IMR-90 (cell line): ENCODE results near the gene TMEM176A.

ENCODE experiments used
- BHLHE40 ChIP-seq: fragments of 150-350 bp; IDR thresholded peaks from 2 replicates; pipeline ENCODE4 v1.6.1; 2016; ENCODE audit warnings: mild to moderate bottlenecking, low read depth, low read length
- CEBPB ChIP-seq: IDR thresholded peaks from 2 replicates; pipeline ENCODE4 v1.6.1; 2012; ENCODE audit warnings: low read depth, low read length, improper control_type of control experiment
- FOS ChIP-seq: fragments of 150-350 bp; IDR thresholded peaks from 2 replicates; pipeline ENCODE4 v1.6.1; 2016; ENCODE audit warnings: low read depth, low read length
- MAFK ChIP-seq: IDR thresholded peaks from 2 replicates; pipeline ENCODE4 v1.6.1; 2012; ENCODE audit warnings: low read depth, low read length, improper control_type of control experiment
- POLR2A ChIP-seq: IDR thresholded peaks from 2 replicates; pipeline ENCODE4 v1.6.1; 2012; ENCODE audit warnings: mild to moderate bottlenecking, low read depth, low read length
- SMC3 ChIP-seq: fragments of 150-350 bp; IDR thresholded peaks from 2 replicates; pipeline ENCODE4 v1.6.1; 2016; ENCODE audit warnings: low read depth, mild to moderate bottlenecking, antibody characterized with exemption, low read length, moderate library complexity
- TF ChIP-seq, protein P1 (sequence below): conservative IDR thresholded peaks from 2 replicates; pipeline ENCODE4 v1.5.1; 2012; ENCODE audit warnings: mild to moderate bottlenecking, low read depth, low read length, improper control_type of control experiment

DNA sequence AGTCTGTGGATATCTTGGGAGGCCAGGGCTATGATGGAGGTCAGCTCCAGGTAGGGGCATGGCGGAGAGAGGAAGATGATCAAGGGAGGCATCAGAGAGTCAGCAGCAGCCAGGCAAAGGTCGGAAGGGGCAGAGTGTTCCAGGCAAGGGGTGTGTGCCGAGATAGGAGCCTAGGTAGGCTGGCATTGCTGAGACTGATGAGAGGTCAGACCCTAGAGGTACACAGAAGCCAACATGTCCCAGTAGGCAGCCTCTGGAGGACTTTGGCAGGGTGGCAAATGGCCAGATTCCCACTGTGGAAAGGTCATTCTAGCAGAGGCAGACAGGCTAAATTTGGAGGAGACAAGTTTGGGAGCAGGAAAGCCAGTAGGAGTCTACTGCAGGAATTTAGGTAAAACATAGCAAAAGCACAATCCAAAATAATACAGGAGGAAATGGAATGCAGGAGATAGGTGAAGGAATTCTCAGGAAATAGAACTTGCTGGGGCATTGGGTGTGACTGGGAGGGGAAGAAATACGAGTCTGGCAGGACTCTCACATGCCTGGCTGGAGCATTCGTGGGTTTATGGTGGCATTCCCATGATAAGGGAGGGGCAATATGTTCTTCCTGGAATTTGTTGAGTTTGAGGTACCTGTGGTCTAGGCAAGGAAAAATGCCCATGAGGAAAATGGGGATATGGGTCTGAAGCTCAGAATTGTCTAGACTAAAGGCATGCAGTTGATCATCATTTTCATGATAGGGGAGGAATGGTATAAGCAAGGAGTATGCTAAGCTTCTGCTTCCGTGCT lies 25.7 kb downstream of the TMEM176A start:
- TF ChIP-seq FOS: no peak
- no peak for TF ChIP-seq SMC3
- TF ChIP-seq, protein P1, sequence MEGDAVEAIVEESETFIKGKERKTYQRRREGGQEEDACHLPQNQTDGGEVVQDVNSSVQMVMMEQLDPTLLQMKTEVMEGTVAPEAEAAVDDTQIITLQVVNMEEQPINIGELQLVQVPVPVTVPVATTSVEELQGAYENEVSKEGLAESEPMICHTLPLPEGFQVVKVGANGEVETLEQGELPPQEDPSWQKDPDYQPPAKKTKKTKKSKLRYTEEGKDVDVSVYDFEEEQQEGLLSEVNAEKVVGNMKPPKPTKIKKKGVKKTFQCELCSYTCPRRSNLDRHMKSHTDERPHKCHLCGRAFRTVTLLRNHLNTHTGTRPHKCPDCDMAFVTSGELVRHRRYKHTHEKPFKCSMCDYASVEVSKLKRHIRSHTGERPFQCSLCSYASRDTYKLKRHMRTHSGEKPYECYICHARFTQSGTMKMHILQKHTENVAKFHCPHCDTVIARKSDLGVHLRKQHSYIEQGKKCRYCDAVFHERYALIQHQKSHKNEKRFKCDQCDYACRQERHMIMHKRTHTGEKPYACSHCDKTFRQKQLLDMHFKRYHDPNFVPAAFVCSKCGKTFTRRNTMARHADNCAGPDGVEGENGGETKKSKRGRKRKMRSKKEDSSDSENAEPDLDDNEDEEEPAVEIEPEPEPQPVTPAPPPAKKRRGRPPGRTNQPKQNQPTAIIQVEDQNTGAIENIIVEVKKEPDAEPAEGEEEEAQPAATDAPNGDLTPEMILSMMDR: no peak
- no peak for TF ChIP-seq CEBPB
- no peak for TF ChIP-seq BHLHE40
- no peak for TF ChIP-seq POLR2A
- TF ChIP-seq MAFK: no peak
